CD14-positive monocyte (primary cell): ENCODE measurements around the gene PRDM9. TPM values are rescaled to one million over a fixed set of nuclear protein-coding genes. Genes with fewer than 3 reads are reported as not detected.

Source experiments
- DNase-seq, 3 donors: peaks; one replicate each; pipeline ENCODE4 v3.0.0-alpha.2; 2011 to 2022
- H2AFZ ChIP-seq: 2 replicates; pipeline ENCODE4 v1.6.0; 2012; ENCODE audit warnings: mild to moderate bottlenecking, low read depth, low read length, inconsistent platforms; ENCODE audit not compliant: insufficient read depth, poor library complexity, severe bottlenecking
- H3K27ac ChIP-seq, 2 donors: 1 replicate in 1 of 2; 2 replicates in 1 of 2; pipeline ENCODE4 v1.5.1; 2012 to 2013; ENCODE audit warnings: low read length in 2 of 2, control low read depth in 1 of 2, inconsistent platforms in 1 of 2, low read depth in 1 of 2, mild to moderate bottlenecking in 1 of 2
- H3K27me3 ChIP-seq, 2 donors: one replicate each; pipeline versions ENCODE4 v1.6.0 to v1.6.1; 2011 to 2013; ENCODE audit warnings: low read length in 2 of 2; ENCODE audit not compliant: control insufficient read depth in 2 of 2, insufficient read depth in 2 of 2
- H3K36me3 ChIP-seq, 2 donors: replicated peaks in 1 of 2; 1 replicate in 1 of 2; 2 replicates in 1 of 2; pipeline versions ENCODE4 v1.5.1 to v1.6.1; 2012 to 2013; ENCODE audit warnings: low read length in 2 of 2, control low read depth in 1 of 2, inconsistent platforms in 1 of 2, mild to moderate bottlenecking in 1 of 2; ENCODE audit not compliant: insufficient read depth in 2 of 2, control insufficient read depth in 1 of 2
- H3K4me1 ChIP-seq, 2 donors: 1 replicate in 1 of 2; 2 replicates in 1 of 2; pipeline versions ENCODE4 v1.5.1 to v1.6.1; 2012 to 2013; ENCODE audit warnings: low read length in 2 of 2, control low read depth in 1 of 2, inconsistent platforms in 1 of 2, mild to moderate bottlenecking in 1 of 2, moderate library complexity in 1 of 2; ENCODE audit not compliant: insufficient read depth in 2 of 2, control insufficient read depth in 1 of 2
- H3K4me2 ChIP-seq: replicated peaks from 2 replicates; pipeline ENCODE3; 2012; ENCODE audit warnings: low read length, moderate library complexity, mild to moderate bottlenecking; ENCODE audit not compliant: poor library complexity, severe bottlenecking; ENCODE audit errors: extremely low read depth
- H3K4me3 ChIP-seq, 3 experiments: fragments of 200-600 bp in 1 of 3; sonication (generic) in 1 of 3; replicated peaks in 1 of 3; 1 replicate in 2 of 3; 2 replicates in 1 of 3; pipeline ENCODE4 v1.5.1; 2011 to 2013; ENCODE audit warnings: low read length in 3 of 3, mild to moderate bottlenecking in 3 of 3, control low read depth in 2 of 3, low read depth in 2 of 3, inconsistent platforms in 1 of 3, moderate library complexity in 1 of 3
- H3K79me2 ChIP-seq: 2 replicates; pipeline ENCODE4 v1.6.0; 2012; ENCODE audit warnings: mild to moderate bottlenecking, control low read depth, inconsistent platforms, low read length, moderate library complexity; ENCODE audit not compliant: insufficient read depth
- H3K9ac ChIP-seq: 2 replicates; pipeline ENCODE4 v1.6.0; 2017; ENCODE audit warnings: low read length, mild to moderate bottlenecking; ENCODE audit not compliant: insufficient read depth, poor library complexity, severe bottlenecking
- H3K9me3 ChIP-seq, 2 donors: replicated peaks in 1 of 2; 1 replicate in 1 of 2; 2 replicates in 1 of 2; pipeline versions ENCODE4 v1.5.1 to v1.6.1; 2012 to 2013; ENCODE audit warnings: low read length in 2 of 2, control low read depth in 1 of 2; ENCODE audit not compliant: control insufficient read depth in 1 of 2, insufficient read depth in 1 of 2
- H4K20me1 ChIP-seq: 2 replicates; pipeline ENCODE4 v1.6.0; 2012; ENCODE audit warnings: mild to moderate bottlenecking, low read length, control low read depth, moderate library complexity; ENCODE audit not compliant: insufficient read depth
- H3K27ac Mint-ChIP-seq, 7 donors: one replicate each; pipeline ENCODE4 v1.8.0; 2020; ENCODE audit warnings: mild to moderate bottlenecking in 7 of 7, mixed read lengths in 7 of 7, moderate library complexity in 6 of 7, inconsistent platforms in 2 of 7
- H3K27me3 Mint-ChIP-seq, 3 donors: one replicate each; pipeline ENCODE4 v1.8.0; 2021 to 2022; ENCODE audit warnings: low read depth in 3 of 3, mild to moderate bottlenecking in 3 of 3, mixed read lengths in 3 of 3, moderate library complexity in 3 of 3, inconsistent platforms in 1 of 3
- H3K36me3 Mint-ChIP-seq, 2 donors: one replicate each; pipeline ENCODE4 v1.8.0; 2020; ENCODE audit warnings: mixed read lengths in 2 of 2, inconsistent platforms in 1 of 2, mild to moderate bottlenecking in 1 of 2
- H3K4me1 Mint-ChIP-seq: one replicate; pipeline ENCODE4 v1.8.0; 2020; ENCODE audit warnings: mild to moderate bottlenecking, mixed read lengths
- H3K4me3 Mint-ChIP-seq, 2 donors: one replicate each; pipeline ENCODE4 v1.8.0; 2020; ENCODE audit warnings: mild to moderate bottlenecking in 2 of 2, mixed read lengths in 2 of 2, moderate library complexity in 1 of 2
- H3K9me3 Mint-ChIP-seq, 7 donors: one replicate each; pipeline ENCODE4 v1.8.0; 2020 to 2022; ENCODE audit warnings: mixed read lengths in 7 of 7, mild to moderate bottlenecking in 6 of 7, moderate library complexity in 6 of 7, inconsistent platforms in 2 of 7
- WGBS: methylation state at CpG from one replicate; pipeline ENCODE4 v1.1.5; 2013; ENCODE audit warnings: missing lambda C conversion rate; ENCODE audit not compliant: insufficient coverage; 5-methylcytosine and 5-hydroxymethylcytosine counted together
- intact Hi-C, 2 donors: fragments of 100-400 bp; cut with micrococcal nuclease; formaldehyde crosslinking; loops; one replicate each; pipeline versions ENCODE4 v1.15.0 to v1.15.1; 2023
- polyA plus RNA-seq, 3 donors: library from polyadenylated mRNA; depleted of rRNA in 1 of 3; unstranded in 2 of 3; stranded (reverse) in 1 of 3; fragments of 300-500 nt in 2 of 3; fragments of >200 nt in 1 of 3; fragmentation: Illumina TruSeq in 2 of 3; gene quantifications; 1 replicate in 2 of 3; 2 replicates in 1 of 3; pipeline ENCODE4 v1.2.3, GENCODE V29; 2012 to 2021
- TF ChIP-seq, protein P1 (sequence below): fragments of 200-600 bp; IDR thresholded peaks from one replicate; pipeline ENCODE4 v1.8.0; 2022; ENCODE audit warnings: antibody characterized with exemption, mild to moderate bottlenecking

The PRDM9 gene
- polyA plus RNA-seq, 3 donors: not detected

DNA sequence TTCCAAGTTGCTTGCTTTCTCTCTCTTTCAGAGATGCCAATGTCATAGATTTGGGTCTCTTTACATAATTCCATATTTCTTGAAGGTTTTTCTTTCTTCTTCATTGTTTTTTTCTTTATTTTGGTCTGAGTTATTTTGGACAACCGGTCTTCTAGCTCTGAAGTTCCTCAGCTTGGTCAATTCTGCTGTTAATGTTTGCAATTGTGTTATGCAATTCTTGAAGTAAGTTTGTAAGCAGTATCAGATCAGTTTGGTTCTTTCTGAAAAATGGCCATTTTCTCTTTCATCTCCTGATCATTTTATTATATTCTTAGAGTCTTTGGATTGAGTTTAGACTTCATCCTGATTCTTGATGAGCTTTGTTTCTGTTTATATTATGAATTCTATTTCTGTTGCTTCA lies 16.4 kb upstream of the PRDM9 start:
- Mint-ChIP-seq H3K27me3 (no peaks in the 10 kb centered on the region), H3K27ac (no peak overlapping the region), H3K4me1 (no peaks in the 10 kb centered on the region), H3K4me3 (no peak overlapping the region), H3K36me3 (no peaks in the 10 kb centered on the region), H3K9me3 (peaks cover 0 to 19% (median 4%) of the 10 kb centered on the region in 7 donors)
- H3K9me3 ChIP-seq: peaks cover 14 to 16% of the 10 kb centered on the region in 2 donors
- DNase-seq: no peak
- H4K20me1 ChIP-seq: no peaks in the 10 kb centered on the region
- H3K4me3 ChIP-seq: no peak overlapping the region
- H3K4me1 ChIP-seq: no peaks in the 10 kb centered on the region
- H2AFZ ChIP-seq: no peak overlapping the region
- H3K27ac ChIP-seq: no peak overlapping the region
- no peaks in the 10 kb centered on the region for H3K79me2 ChIP-seq
- no peak overlapping the region for H3K9ac ChIP-seq
- no CpG with 5 or more reads among the region's 1 CpG for WGBS
- TF ChIP-seq, protein P1, sequence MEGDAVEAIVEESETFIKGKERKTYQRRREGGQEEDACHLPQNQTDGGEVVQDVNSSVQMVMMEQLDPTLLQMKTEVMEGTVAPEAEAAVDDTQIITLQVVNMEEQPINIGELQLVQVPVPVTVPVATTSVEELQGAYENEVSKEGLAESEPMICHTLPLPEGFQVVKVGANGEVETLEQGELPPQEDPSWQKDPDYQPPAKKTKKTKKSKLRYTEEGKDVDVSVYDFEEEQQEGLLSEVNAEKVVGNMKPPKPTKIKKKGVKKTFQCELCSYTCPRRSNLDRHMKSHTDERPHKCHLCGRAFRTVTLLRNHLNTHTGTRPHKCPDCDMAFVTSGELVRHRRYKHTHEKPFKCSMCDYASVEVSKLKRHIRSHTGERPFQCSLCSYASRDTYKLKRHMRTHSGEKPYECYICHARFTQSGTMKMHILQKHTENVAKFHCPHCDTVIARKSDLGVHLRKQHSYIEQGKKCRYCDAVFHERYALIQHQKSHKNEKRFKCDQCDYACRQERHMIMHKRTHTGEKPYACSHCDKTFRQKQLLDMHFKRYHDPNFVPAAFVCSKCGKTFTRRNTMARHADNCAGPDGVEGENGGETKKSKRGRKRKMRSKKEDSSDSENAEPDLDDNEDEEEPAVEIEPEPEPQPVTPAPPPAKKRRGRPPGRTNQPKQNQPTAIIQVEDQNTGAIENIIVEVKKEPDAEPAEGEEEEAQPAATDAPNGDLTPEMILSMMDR: no peak
- intact Hi-C loops: no loop called here
- no peak overlapping the region for H3K4me2 ChIP-seq
- no peaks in the 10 kb centered on the region for H3K27me3 ChIP-seq
- H3K36me3 ChIP-seq: no peaks in the 10 kb centered on the region

- H3K4me1 ChIP-seq: no peaks in the 10 kb centered on the region
- Mint-ChIP-seq H3K27me3 (no peaks in the 10 kb centered on the region), H3K36me3 (no peaks in the 10 kb centered on the region), H3K4me3 (no peak overlapping the region), H3K9me3 (peaks cover 0 to 12% (median 4%) of the 10 kb centered on the region in 7 donors), H3K4me1 (no peaks in the 10 kb centered on the region), H3K27ac (no peak overlapping the region)
- H3K27me3 ChIP-seq: no peaks in the 10 kb centered on the region
- no peak overlapping the region for H3K9ac ChIP-seq
- H3K9me3 ChIP-seq: peaks cover 14 to 16% of the 10 kb centered on the region in 2 donors
- DNase-seq: no peak
- H3K36me3 ChIP-seq: no peaks in the 10 kb centered on the region
- intact Hi-C loops: no loop called here
- H3K79me2 ChIP-seq: no peaks in the 10 kb centered on the region
- no peak overlapping the region for H3K27ac ChIP-seq
- TF ChIP-seq, protein P1: no peak
- no peak overlapping the region for H2AFZ ChIP-seq
- no CpG with 5 or more reads among the region's 1 CpG for WGBS
- no peak overlapping the region for H3K4me2 ChIP-seq
- no peak overlapping the region for H3K4me3 ChIP-seq
- no peaks in the 10 kb centered on the region for H4K20me1 ChIP-seq
These were observed 12.9 kb upstream of the PRDM9 start for GRCh38 chr5:23494558-23494957.
